ENCODE measurements around the gene NIPA2.

Gene NIPA2

GRCh38 chr15:22892333-22892732 is 53.9 kb downstream of the NIPA2 start:
- no peak for TF ChIP-seq GATA3 (IDR thresholded peaks at IDR 0.05; ENCODE audit: low read depth, low read length)
- no peak for TF ChIP-seq GATA2 (IDR thresholded peaks at IDR 0.05; ENCODE audit: low read depth, low read length)

- TF ChIP-seq GATA2 (IDR thresholded peaks at IDR 0.05; ENCODE audit: low read depth, low read length) = no peak
- TF ChIP-seq GATA3 (IDR thresholded peaks at IDR 0.05; ENCODE audit: low read depth, low read length) = no peak
Measured at GRCh38 chr15:22893081-22893480, 54.6 kb downstream of the NIPA2 start.

- TF ChIP-seq GATA3 (IDR thresholded peaks at IDR 0.05; ENCODE audit: low read depth, low read length) (no peak), GATA2 (IDR thresholded peaks at IDR 0.05; ENCODE audit: low read depth, low read length) (no peak)
Measured at GRCh38 chr15:22893881-22894280, 55.4 kb downstream of the NIPA2 start.

- TF ChIP-seq GATA2 (IDR thresholded peaks at IDR 0.05; ENCODE audit: low read depth, low read length) = no peak
- no peak for TF ChIP-seq GATA3 (IDR thresholded peaks at IDR 0.05; ENCODE audit: low read depth, low read length)
Measured at GRCh38 chr15:22895465-22896190, 57.2 kb downstream of the NIPA2 start.

GRCh38 chr15:22902046-22902445 is 63.6 kb downstream of the NIPA2 start:
- TF ChIP-seq GATA2 (IDR thresholded peaks at IDR 0.05; ENCODE audit: low read depth, low read length) (no peak), GATA3 (IDR thresholded peaks at IDR 0.05; ENCODE audit: low read depth, low read length) (no peak)

- TF ChIP-seq GATA2 (IDR thresholded peaks at IDR 0.05; ENCODE audit: low read depth, low read length) = no peak
- TF ChIP-seq GATA3 (IDR thresholded peaks at IDR 0.05; ENCODE audit: low read depth, low read length) = no peak
Measured at GRCh38 chr15:22902578-22902977, 64.1 kb downstream of the NIPA2 start.

- TF ChIP-seq GATA2 (IDR thresholded peaks at IDR 0.05; ENCODE audit: low read depth, low read length) = no peak
- TF ChIP-seq GATA3 (IDR thresholded peaks at IDR 0.05; ENCODE audit: low read depth, low read length) = no peak
Measured at GRCh38 chr15:22902981-22903380, 64.5 kb downstream of the NIPA2 start.

- no peak for TF ChIP-seq GATA3 (IDR thresholded peaks at IDR 0.05; ENCODE audit: low read depth, low read length)
- no peak for TF ChIP-seq GATA2 (IDR thresholded peaks at IDR 0.05; ENCODE audit: low read depth, low read length)
Measured at GRCh38 chr15:22903427-22903826, 65.0 kb downstream of the NIPA2 start.

- TF ChIP-seq GATA2 (IDR thresholded peaks at IDR 0.05; ENCODE audit: low read depth, low read length) = no peak
- TF ChIP-seq GATA3 (IDR thresholded peaks at IDR 0.05; ENCODE audit: low read depth, low read length) = no peak
Measured at GRCh38 chr15:22903961-22904534, 65.6 kb downstream of the NIPA2 start.

GRCh38 chr15:22904736-22905135 is 66.3 kb downstream of the NIPA2 start:
- TF ChIP-seq GATA2 (IDR thresholded peaks at IDR 0.05; ENCODE audit: low read depth, low read length) (no peak), GATA3 (IDR thresholded peaks at IDR 0.05; ENCODE audit: low read depth, low read length) (no peak)

- no peak for TF ChIP-seq GATA2 (IDR thresholded peaks at IDR 0.05; ENCODE audit: low read depth, low read length)
- TF ChIP-seq GATA3 (IDR thresholded peaks at IDR 0.05; ENCODE audit: low read depth, low read length) = no peak
Measured at GRCh38 chr15:22907161-22907950, 68.9 kb downstream of the NIPA2 start.

GRCh38 chr15:22908830-22909229 is 70.4 kb downstream of the NIPA2 start:
- no peak for TF ChIP-seq GATA2 (IDR thresholded peaks at IDR 0.05; ENCODE audit: low read depth, low read length)
- no peak for TF ChIP-seq GATA3 (IDR thresholded peaks at IDR 0.05; ENCODE audit: low read depth, low read length)

GRCh38 chr15:22911306-22911705 is 72.8 kb downstream of the NIPA2 start:
- TF ChIP-seq GATA2 (IDR thresholded peaks at IDR 0.05; ENCODE audit: low read depth, low read length) (no peak), GATA3 (IDR thresholded peaks at IDR 0.05; ENCODE audit: low read depth, low read length) (no peak)

GRCh38 chr15:22912256-22912655 is 73.8 kb downstream of the NIPA2 start:
- no peak for TF ChIP-seq GATA3 (IDR thresholded peaks at IDR 0.05; ENCODE audit: low read depth, low read length)
- no peak for TF ChIP-seq GATA2 (IDR thresholded peaks at IDR 0.05; ENCODE audit: low read depth, low read length)

All from SH-SY5Y (cell line).